Activated CD8-positive, alpha-beta memory T cell treated with anti-CD3 and anti-CD28 coated beads for 1 hour (primary cell): ENCODE measurements around the gene RASAL2.
"Not testable (repeated sequence)": the region's sequence is repeated elsewhere in the genome, so short reads cannot be mapped to it uniquely, and the experiment has no call there.

ENCODE experiments used
- DNase-seq, 2 donors: peaks; one replicate each; pipeline ENCODE4 v3.0.0-alpha.2; 2020; ENCODE audit warnings: low read depth in 1 of 2; ENCODE audit errors: extremely low read depth in 1 of 2

Gene RASAL2

DNA sequence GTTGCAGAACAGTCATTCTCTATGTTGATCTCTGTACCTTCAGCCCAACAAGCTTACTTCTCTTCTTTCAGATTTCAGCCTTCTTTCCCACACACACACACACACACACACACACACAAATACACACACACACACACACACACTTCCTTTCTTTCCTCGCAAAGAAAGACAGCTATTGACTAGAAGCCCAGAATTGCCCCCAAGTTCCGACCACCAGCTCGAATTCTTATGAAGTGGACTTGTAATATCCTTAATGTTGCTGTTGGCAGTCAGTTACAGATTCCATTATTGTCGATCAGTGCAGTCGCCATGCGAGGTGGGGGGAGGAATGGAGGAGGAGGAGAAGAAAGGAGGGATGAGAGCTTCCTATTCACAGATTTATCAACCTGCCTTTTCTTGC, 277.3 kb downstream of the RASAL2 start:
- no peak for DNase-seq

- no peak for DNase-seq
Measured at GRCh38 chr1:178371933-178372388, 278.1 kb downstream of the RASAL2 start.

- no peak for DNase-seq
Measured at GRCh38 chr1:178374016-178374415, 280.1 kb downstream of the RASAL2 start.

DNA sequence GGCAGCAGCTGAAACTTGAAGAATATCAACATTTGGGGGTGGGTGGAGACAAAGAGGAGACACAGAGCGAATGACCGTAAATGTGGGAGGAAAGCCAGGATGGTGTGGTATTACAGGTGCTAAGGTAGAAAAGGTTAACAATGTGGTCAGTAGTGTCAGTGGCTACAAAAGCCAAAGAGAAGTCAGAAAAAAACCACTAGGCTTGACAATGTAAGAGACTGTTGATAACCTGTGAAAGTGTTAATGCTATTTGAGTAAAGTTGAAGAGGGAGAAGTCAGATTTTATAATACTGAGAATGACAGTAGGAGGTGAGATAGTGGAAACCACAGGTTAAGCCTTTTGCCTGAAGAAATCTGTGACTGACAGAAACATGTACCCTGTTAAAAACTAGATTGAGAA, 282.1 kb downstream of the RASAL2 start:
- no peak for DNase-seq

DNA sequence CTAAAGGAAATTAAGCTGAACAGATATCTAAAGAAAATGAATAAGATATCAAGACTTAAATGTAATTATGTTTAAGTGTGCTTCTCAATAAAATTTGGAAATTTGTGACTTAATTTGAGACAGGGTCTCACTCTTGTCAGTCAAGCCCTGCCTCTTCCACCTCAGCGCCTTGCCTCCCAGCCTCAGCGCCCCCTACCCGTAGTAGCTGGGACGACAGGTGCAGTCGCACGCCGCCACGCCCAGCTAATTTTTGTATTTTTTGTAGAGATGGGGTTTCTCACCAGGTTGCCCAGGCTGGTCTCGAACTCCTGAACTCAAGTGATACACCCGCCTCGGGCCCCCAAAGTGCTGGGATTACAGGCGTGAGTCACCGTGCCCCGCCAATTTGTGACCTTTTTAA, 285.9 kb downstream of the RASAL2 start:
- DNase-seq, result no peak

DNA sequence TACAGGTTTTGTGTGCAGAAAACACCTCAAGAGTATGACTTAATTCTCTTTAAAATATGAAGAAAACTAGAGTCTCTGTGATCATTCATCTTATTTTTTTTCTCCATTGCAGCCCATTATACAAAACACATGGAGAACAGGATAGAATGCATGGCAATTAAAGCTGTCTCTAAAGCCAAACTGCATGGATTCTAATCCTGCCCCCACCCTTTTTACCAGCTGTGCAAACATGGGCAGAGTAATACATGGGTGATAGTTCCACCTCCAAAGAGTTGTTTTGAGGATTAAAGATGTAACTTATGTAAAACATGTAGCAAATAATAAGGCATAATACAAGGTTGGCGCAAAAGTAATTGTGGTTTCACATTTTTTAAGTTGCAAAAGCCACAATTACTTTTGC, 288.5 kb downstream of the RASAL2 start:
- no peak for DNase-seq

GRCh38 chr1:178385662-178386061, 291.8 kb downstream of the RASAL2 start:
- DNase-seq, result no peak

DNA sequence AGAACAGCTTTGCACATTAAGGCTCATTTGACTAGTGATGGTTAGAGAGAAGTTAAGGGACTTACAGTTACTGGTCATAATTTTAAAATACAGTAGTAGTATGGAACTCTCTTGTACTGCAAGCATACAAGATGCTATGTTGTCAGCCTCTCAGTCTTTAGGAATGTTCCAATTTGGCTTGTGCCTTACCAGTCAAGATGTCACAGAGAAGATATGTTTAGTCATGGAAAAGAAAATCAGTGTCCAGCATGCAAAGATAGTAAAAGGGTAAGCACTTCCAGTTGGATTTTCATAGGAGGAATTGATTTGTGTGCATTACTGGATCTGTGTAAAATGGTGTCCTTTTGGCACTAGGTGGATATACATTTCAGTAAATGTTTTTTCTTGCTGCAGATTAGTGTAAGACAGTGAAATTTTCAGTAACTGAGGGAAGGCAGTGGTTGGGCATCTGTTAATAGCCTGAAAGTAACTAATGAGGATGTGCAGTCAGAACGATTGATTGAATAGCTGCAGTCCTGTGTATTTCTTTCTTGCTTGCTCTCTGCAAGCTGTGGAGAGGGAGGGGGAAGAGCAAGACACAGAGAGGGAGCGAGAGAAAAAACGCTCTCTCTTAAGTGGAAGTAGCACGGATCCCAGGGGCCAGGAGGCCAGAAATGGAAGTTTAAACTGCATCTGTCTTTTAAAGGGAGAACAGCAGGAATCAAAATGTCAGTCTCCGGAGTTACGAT, 294.7 kb downstream of the RASAL2 start:
- DNase-seq, result no peak

- DNase-seq, result no peak
Measured at GRCh38 chr1:178389441-178389840, 295.5 kb downstream of the RASAL2 start.

DNA sequence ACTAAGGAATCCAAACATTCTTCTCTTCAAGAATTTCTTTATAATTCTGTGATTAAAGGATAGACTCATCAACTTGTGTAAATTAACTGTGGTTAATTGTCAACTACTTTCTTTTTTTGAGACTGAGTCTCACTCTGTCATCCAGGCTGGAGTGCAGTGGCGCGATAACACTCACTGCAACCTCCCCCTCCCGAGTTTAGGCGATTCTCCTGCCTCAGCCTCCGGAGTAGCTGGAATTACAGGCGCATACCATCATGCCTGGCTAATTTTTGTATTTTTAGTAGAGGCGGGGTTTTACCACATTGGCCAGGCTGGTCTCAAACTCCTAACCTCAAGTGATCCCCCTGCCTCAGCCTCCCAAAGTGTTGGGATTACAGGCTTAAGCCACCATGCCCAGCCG, 296.4 kb downstream of the RASAL2 start:
- not testable (repeated sequence) for DNase-seq

- no peak for DNase-seq
Measured at GRCh38 chr1:178393370-178393769, 299.5 kb downstream of the RASAL2 start.

- DNase-seq, result no peak
Measured at GRCh38 chr1:178396789-178397188, 302.9 kb downstream of the RASAL2 start.

GRCh38 chr1:178397678-178398077, 303.8 kb downstream of the RASAL2 start:
- no peak for DNase-seq

DNA sequence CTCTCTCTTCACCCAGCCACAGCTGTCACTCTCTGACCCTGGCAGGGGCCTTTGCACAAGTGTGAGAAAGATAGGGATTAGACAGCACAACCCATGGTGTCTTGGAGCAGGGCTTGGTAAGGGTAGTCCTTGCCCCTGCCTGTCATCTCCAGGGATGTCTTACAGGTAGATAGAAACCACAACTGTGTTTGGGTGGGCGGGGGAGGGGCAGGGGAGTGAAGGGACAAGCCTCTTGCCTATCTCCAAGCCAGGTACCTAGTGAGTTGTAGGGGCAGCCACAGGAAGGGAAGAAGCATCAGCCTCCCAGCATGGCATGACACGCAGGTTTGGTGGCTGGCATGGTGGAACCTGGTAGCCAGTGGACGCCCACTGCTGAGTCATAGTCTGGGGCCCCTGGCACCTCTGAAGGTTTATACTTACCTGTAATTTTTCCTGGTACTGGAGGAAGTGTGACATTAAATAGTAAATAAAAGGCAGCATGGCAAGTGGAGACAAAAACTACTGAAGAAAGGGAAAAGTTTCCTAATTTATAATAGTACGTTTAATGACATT, 305.3 kb downstream of the RASAL2 start:
- DNase-seq, result no peak

DNA sequence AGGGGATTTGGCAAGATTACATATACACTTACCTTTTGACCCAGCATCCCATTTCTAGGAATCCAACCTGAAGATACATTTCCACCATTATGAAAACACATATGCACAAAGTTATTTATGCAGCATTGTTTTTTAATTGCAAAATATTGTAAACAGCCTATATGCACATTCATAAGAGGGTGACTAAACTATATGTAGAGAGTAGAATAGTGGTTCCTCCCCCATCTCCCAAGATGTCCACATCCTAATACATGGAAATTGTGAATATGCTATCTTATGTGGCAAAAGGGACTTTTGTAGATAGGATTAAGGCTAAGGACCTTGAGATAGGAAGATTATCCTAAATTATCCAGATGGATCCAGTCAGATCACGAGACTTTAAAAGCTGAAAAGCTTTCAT, 311.2 kb downstream of the RASAL2 start:
- DNase-seq, result no peak

GRCh38 chr1:178407215-178407614, 313.3 kb downstream of the RASAL2 start:
- no peak for DNase-seq

DNA sequence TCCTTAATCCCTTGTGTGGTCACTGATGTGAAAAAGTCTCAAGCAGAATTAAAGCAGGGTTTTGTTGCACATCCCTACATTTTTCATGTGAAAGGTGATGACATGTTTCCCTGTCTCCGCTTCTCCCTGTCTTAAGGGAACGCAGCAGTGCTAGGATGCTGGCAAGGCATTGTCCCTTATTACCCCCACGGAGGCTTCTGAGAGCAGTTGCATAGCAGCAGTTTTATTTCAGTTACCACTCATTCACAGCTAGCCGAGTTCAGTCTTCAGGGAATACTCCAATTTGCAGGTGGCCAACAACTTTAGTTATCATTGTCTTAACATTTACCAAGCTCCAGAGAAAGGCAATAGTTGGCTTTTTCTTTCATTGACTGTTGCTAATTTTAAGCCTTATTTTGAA, 313.8 kb downstream of the RASAL2 start:
- DNase-seq, result no peak

GRCh38 chr1:178408871-178409270, 315.0 kb downstream of the RASAL2 start:
- no peak for DNase-seq

- DNase-seq, result no peak
Measured at GRCh38 chr1:178409541-178409940, 315.6 kb downstream of the RASAL2 start.

GRCh38 chr1:178411756-178412399, 318.0 kb downstream of the RASAL2 start:
- no peak for DNase-seq

GRCh38 chr1:178412400-178412770, 318.5 kb downstream of the RASAL2 start:
- DNase-seq, result no peak

DNA sequence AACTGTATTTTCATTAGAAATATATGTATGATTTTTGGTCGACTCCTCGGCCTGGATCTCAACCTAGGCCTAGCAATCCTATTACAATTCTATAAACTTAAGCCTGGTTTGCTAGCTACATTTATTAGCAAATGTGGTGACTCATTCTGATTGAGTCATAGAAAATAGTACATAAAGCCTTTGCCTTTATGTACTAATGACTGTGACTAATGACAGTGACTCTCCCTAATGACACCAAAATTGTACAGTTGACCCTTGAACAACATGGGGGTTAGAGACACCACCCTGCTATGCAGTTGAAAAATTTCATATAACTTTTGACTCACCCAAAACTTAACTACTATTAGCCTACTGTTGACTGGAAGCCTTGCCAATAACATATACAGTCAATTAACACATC, 324.0 kb downstream of the RASAL2 start:
- DNase-seq, result no peak
